HG03139 (cell line): ENCODE data around the gene LACTBL1.
"Not testable (repeated sequence)": the region's sequence is repeated elsewhere in the genome, so short reads cannot be mapped to it uniquely, and the experiment has no call there.

ENCODE experiments used
- ATAC-seq: cut with Tn5 transposase; IDR thresholded peaks from one replicate; pipeline ENCODE4 v1.9.1; 2021; ENCODE audit not compliant: unreplicated experiment

Gene LACTBL1, protein sequence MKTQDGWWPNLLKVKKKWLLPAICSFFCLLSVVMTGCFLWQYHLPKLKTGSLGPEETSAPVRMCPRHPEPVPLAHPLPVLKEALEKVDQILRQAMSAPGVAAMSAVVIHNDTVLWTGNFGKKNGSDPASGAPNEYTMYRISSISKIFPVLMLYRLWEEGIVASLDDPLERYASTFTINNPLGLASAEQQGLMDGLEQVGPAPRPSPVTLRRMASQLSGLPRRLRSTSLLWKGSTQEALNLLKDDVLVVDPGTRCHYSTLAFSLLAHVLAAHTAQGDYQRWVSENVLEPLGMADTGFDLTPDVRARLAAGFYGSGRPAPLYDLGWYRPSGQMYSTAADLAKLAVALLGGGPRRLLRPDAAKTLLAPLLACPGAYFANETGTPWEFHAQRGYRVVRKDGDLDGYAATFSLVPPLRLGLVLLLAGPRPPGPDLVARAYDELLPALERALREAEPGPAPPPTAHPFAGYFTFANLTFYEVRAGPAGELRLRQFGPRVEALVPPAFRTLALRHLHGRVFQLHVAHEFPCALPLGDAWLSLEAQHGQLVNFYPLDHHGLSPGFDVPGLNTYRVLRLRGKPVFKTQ

GRCh38 chr1:22972760-22973159 is at the start of gene LACTBL1:
LACTBL1 (minus strand) TSS chr1:22972866; CDS start chr1:22972316, 550 bp downstream.
- ATAC-seq = no peak

GRCh38 chr1:23021834-23022233 is 49.2 kb upstream of the LACTBL1 start:
- ATAC-seq = no peak

DNA sequence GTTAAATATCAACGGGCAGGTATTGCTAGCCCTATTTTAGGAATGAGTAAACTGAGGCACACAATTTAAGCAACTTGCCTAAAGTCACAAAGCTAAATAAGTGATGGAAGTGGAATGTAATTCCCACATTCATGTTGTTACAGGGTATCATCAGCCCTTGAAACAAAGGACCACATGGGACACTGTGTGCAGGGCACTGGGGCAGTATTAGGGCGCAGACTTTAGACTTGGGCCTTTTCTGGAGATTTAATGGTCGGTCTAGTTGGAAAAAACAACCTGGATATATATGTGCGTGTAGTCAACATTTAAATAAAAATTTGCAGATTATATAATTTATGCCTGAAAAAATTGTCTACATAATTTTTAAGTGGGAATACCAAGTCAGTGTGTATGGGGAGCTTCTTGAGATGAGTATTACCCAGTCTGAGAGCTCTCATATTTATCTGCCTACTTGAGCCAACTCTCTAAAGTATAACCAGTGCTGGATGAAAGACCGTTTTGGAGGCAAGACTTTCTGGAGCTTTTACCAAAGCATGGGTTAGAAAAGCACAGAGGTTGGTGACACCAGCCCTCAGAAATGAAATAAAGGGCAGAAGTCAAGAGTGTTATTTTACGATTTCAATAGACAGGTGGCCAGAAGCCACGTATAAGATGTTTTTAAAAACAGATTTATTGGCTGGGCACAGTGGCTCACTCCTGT is 48.2 kb upstream of the LACTBL1 start:
- ATAC-seq = no peak

GRCh38 chr1:23019863-23020625 is 47.4 kb upstream of the LACTBL1 start:
- ATAC-seq = peak; percentile 18

DNA sequence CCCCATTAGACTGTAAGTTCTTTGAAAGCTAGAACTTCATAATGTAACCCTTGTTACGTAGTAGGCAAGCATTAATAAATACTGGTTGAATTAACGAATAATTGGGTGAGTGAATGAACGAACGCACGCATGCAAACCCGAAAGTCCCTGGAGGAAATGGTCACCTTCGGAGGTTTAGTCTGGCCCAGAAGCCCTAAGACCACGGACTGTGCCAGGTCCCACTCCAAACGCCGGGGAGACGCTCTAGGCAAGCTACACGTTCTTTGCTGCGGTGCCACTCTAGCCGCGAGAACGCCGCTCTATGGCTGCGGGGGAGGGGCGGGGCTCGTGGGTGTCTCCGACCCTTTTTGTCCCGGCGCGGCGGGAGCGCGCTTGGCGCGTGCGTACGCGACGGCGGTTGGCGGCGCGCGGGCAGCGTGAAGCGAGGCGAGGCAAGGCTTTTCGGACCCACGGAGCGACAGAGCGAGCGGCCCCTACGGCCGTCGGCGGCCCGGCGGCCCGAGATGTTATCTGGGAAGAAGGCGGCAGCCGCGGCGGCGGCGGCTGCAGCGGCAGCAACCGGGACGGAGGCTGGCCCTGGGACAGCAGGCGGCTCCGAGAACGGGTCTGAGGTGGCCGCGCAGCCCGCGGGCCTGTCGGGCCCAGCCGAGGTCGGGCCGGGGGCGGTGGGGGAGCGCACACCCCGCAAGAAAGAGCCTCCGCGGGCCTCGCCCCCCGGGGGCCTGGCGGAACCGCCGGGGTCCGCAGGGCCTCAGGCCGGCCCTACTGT is 46.6 kb upstream of the LACTBL1 start, which contains the start of gene KDM1A:
Gene KDM1A, plus strand, starts transcription at position 375 of the 769 bp plus-strand sequence. Its CDS starts 129 bp downstream, at position 504.
- peak; percentile 78 for ATAC-seq

DNA sequence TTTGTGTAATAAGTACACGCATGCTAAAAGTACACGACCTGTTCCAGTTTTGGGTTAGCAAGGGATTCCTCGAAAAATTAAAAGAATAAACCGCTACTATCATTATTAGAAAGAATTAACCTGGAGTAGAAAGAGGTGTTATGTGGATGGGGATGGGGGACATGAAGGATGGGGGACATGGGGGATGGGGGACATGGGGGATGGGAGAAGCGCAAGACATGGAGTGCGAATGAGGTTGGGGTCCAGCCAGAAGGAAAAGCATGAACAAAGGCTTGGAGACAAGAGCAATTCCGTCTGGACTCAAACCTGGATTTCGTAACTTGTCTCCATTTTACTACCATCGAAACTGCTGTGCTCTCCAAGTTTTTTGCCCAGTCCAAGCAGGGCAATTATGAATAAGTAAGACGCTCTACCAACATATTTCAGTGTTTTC is 46.0 kb upstream of the LACTBL1 start:
- peak; percentile 5 for ATAC-seq

GRCh38 chr1:23013657-23014056 is 41.0 kb upstream of the LACTBL1 start:
- ATAC-seq = no peak

GRCh38 chr1:23010025-23010424 is 37.4 kb upstream of the LACTBL1 start:
- ATAC-seq = not testable (repeated sequence)

GRCh38 chr1:23008901-23009300 is 36.2 kb upstream of the LACTBL1 start:
- ATAC-seq = no peak

DNA sequence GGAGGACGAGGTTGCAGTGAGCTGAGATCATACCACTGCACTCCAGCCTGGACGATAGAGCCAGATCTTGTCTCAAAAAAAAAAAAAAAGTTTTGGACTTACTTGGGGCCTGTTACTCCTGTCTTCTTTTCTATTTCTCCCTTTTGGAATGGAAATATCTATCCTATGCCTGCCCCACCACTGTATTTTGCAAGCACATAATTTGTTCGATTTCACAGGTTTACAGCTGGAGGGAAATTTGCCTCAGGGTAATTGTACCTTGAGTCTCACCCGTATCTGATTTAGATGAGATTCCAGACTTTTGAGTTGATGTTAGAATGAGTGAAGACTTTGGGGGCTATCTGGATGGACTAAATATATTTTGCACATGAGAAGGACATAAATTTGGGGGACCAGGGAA is 34.4 kb upstream of the LACTBL1 start:
- no peak for ATAC-seq

DNA sequence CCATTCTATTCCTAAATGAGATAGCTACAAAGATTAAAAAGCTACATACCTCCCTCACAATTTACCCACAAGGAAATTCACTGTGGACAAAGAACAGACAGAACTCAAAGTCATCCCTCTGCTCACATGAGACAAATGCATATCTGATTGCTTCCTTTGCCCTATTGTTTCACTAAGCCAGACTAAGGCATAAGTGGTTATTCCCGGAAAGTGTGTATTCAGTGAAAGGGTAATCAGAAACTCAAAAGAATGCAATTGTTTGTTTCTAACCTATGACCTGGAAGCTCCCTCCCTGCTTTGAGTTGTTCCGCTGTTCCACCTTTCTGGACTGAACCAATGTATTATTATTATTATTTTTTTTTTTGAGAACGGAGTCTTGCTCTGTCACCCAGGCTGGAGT is 32.1 kb upstream of the LACTBL1 start:
- not testable (repeated sequence) for ATAC-seq

GRCh38 chr1:23004112-23004511 is 31.4 kb upstream of the LACTBL1 start:
- no peak for ATAC-seq

DNA sequence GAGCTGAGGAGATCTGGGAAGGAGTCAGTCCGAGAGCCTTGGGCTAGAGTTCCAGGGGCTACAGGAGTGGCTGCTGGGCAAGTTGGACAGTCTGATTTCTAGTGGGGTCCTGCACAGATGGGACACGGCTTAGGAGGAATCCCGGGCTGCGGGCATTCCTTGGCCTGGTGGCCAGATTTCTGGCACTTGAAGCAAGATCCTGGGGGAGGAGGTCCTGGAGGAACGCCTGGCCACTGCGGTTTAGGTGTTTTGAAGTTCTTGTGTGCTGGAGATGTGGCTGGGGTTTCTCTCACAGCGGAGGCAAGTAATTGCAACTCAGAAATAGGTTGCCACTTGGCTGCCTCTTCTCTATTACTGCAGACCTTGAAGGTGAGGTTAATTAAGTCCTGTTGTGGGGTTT is 29.6 kb upstream of the LACTBL1 start:
- not testable (repeated sequence) for ATAC-seq

- ATAC-seq = not testable (repeated sequence)
Observed at GRCh38 chr1:23000133-23000532, 27.5 kb upstream of the LACTBL1 start.

- ATAC-seq = not testable (repeated sequence)
Observed at GRCh38 chr1:22997528-22997927, 24.9 kb upstream of the LACTBL1 start.

- ATAC-seq = no peak
Observed at GRCh38 chr1:22995774-22996173, 23.1 kb upstream of the LACTBL1 start.

DNA sequence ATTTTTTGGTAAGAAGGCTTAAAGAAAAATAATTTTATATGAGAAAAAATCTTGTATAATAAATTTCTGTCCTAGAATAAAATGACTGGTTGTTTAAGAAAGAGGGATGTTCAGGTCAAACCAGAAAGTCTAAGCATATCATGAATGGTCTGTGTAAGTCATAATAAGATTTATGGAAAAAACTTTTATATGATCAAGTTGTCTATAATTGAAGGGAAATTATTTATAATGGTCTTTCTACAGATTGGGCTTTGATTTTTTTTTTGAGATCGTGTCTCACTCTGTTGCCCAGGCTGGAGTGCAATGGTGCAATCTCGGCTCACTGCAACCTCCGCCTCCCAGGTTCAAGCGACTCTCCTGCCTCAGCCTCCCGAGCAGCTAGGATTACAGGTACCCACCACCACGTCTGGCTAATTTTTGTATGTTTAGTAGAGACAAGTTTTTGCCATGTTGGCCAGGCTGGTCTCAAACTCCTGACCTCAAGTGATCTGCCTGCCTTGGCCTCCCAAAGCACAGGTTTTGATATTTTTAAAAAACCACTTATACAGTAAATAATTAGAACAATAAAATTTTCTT is 20.6 kb upstream of the LACTBL1 start:
- ATAC-seq = not testable (repeated sequence)

DNA sequence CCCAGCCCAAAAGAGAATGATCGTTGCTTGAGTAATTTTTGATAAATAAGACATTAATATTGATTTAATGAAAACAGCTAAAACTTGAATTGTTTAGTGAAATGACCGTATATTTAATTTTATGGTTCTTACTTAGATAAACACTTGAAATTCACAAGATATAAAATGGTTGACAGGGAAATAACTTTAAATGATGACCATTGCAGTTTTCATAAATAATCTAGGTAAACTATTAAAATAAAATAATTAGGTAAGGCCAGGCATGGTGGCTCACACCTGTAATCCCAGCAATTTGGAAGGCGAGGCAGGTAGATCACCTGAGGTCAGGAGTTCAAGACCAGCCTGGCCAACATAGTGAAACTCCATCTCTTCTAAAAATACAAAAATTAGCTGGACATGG is 19.7 kb upstream of the LACTBL1 start:
- ATAC-seq = not testable (repeated sequence)

GRCh38 chr1:22983944-22984343 is 11.3 kb upstream of the LACTBL1 start:
- ATAC-seq = no peak

DNA sequence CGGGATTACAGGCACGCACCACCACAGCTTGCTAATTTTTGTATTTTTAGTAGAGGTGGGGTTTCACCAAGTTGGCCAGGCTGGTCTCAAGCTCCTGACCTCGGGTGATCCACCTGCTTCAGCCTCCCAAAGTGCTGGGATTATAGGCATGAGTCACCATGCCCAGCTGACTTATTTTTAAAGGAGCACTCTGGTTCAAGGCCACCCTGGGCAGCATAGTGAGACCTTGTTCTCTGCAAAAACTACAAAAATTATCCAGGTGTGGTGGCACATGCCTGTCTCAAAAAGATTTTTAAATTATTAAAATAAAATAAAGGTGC is 7.8 kb upstream of the LACTBL1 start:
- not testable (repeated sequence) for ATAC-seq
